A549 (cell line): ENCODE results near the gene ALDOA. TPM values are rescaled to one million over a fixed set of nuclear protein-coding genes. Genes with fewer than 3 reads are reported as not detected.

ENCODE experiments used
- ATAC-seq, 2 experiments: fragments of 200-7000 bp in 1 of 2; fragments of >200 bp in 1 of 2; cut with Nextera tagmentation in 1 of 2; cut with Tn5 transposase in 1 of 2; 3 replicates each; pipeline versions ENCODE4 v1.8.0 to v1.9.1; 2018 to 2020; ENCODE audit warnings: mild to moderate bottlenecking in 1 of 2, moderate library complexity in 1 of 2
- CTCF ChIA-PET: fragments of 300-600 bp; sonication (Branson Sonifier 250); formaldehyde crosslinking; extraction: SDS; loops from one replicate; lab custom pipeline; 2021; ENCODE audit warnings: antibody characterized with exemption, inconsistent platforms; lab: Yijun Ruan, JAX
- POLR2A ChIA-PET: fragments of 350-600 bp; formaldehyde crosslinking; extraction: SDS; loops from one replicate; lab custom pipeline; 2021; ENCODE audit warnings: antibody characterized with exemption, inconsistent platforms; lab: Yijun Ruan, JAX
- DNase-seq, 2 experiments: peaks; one replicate each; pipeline versions ENCODE4 v3.0.0 to v3.0.0-alpha.2; 2011 to 2016; ENCODE audit warnings: low read depth in 1 of 2, low spot score in 1 of 2
- FAIRE-seq: peaks from 2 replicates; lab custom pipeline; 2011; peaks lifted over from hg19 to GRCh38; lab: Jason Lieb, UNC
- H3K27ac ChIP-seq, 2 experiments: fragments of >200 bp; sonication (Bioruptor Twin); formaldehyde crosslinking; 3 replicates each; pipeline ENCODE4 v1.5.1; 2016 to 2017
- H3K4me1 ChIP-seq: fragments of >200 bp; sonication (Bioruptor Twin); formaldehyde crosslinking; 3 replicates; pipeline ENCODE4 v1.6.1; 2016
- H3K4me2 ChIP-seq: fragments of >200 bp; sonication (Bioruptor Twin); formaldehyde crosslinking; 3 replicates; pipeline ENCODE4 v1.6.1; 2016
- H3K4me3 ChIP-seq: fragments of >200 bp; sonication (Bioruptor Twin); formaldehyde crosslinking; 3 replicates; pipeline ENCODE4 v1.5.1; 2016
- H3K9me3 ChIP-seq: fragments of >200 bp; sonication (Bioruptor Twin); formaldehyde crosslinking; 3 replicates; pipeline ENCODE4 v1.6.1; 2016
- ATOH8 ChIP-seq: fragments of 250-450 bp; sonication (Bioruptor Pico); IDR thresholded peaks from 2 replicates; pipeline ENCODE4 v1.5.0; 2020; ENCODE audit warnings: low read depth, mild to moderate bottlenecking, moderate library complexity
- BHLHE40 ChIP-seq: IDR thresholded peaks from 2 replicates; pipeline ENCODE4 v1.6.1; 2012; ENCODE audit warnings: low read depth, low read length, inconsistent platforms
- CBX8 ChIP-seq: fragments of 200-600 bp; sonication (generic); IDR thresholded peaks from 2 replicates; pipeline ENCODE4 v1.6.1; 2016
- CHD4 ChIP-seq: fragments of 200-600 bp; sonication (generic); IDR thresholded peaks from 2 replicates; pipeline ENCODE4 v1.6.1; 2016; ENCODE audit warnings: antibody characterized with exemption, mild to moderate bottlenecking, borderline replicate concordance
- EHF ChIP-seq: fragments of 250-450 bp; sonication (Bioruptor Pico); IDR thresholded peaks from 2 replicates; pipeline ENCODE4 v1.5.0; 2020; ENCODE audit warnings: mild to moderate bottlenecking
- EP300 ChIP-seq, 2 experiments: fragments of >200 bp; sonication (Bioruptor Twin); formaldehyde crosslinking; IDR thresholded peaks; 2 replicates in 1 of 2; 3 replicates in 1 of 2; pipeline ENCODE4 v1.6.1; 2016 to 2017
- ESRRA ChIP-seq: fragments of 150-350 bp; IDR thresholded peaks from 2 replicates; pipeline ENCODE4 v1.6.1; 2014; ENCODE audit warnings: mild to moderate bottlenecking, low read length, borderline replicate concordance
- FOSB ChIP-seq: fragments of 250-450 bp; sonication (Bioruptor Pico); IDR thresholded peaks from 2 replicates; pipeline ENCODE4 v1.5.0; 2020; ENCODE audit warnings: mild to moderate bottlenecking, moderate library complexity
- FOXS1 ChIP-seq: fragments of 250-450 bp; sonication (Bioruptor Pico); IDR thresholded peaks from 2 replicates; pipeline ENCODE4 v1.5.0; 2020; ENCODE audit warnings: mild to moderate bottlenecking, moderate library complexity
- GATA3 ChIP-seq: IDR thresholded peaks from 2 replicates; pipeline ENCODE4 v1.6.1; 2012; ENCODE audit warnings: borderline replicate concordance
- HDAC2 ChIP-seq: fragments of 200-600 bp; sonication (generic); IDR thresholded peaks from 2 replicates; pipeline ENCODE4 v1.6.1; 2016
- HEYL ChIP-seq: fragments of 250-450 bp; sonication (Bioruptor Pico); IDR thresholded peaks from 2 replicates; pipeline ENCODE4 v1.8.0; 2021; ENCODE audit warnings: mild to moderate bottlenecking, moderate library complexity
- HMGXB4 ChIP-seq: fragments of 250-450 bp; sonication (Bioruptor Pico); IDR thresholded peaks from 2 replicates; pipeline ENCODE4 v1.5.0; 2021; ENCODE audit warnings: mild to moderate bottlenecking, moderate library complexity, borderline replicate concordance
- HOXA7 ChIP-seq: fragments of 250-450 bp; sonication (Bioruptor Pico); IDR thresholded peaks from 2 replicates; pipeline ENCODE4 v1.5.0; 2020; ENCODE audit warnings: mild to moderate bottlenecking, moderate library complexity
- HOXB13 ChIP-seq: fragments of 250-450 bp; sonication (Bioruptor Pico); IDR thresholded peaks from 2 replicates; pipeline ENCODE4 v1.5.0; 2020; ENCODE audit warnings: low read depth, mild to moderate bottlenecking, moderate library complexity
- HOXB5 ChIP-seq: fragments of 250-450 bp; sonication (Bioruptor Pico); IDR thresholded peaks from 2 replicates; pipeline ENCODE4 v1.5.0; 2020; ENCODE audit warnings: mild to moderate bottlenecking, moderate library complexity
- JUN ChIP-seq, 2 experiments: fragments of >200 bp; sonication (Bioruptor Twin); formaldehyde crosslinking; IDR thresholded peaks; 2 replicates in 1 of 2; 3 replicates in 1 of 2; pipeline ENCODE4 v1.6.1; 2016 to 2017
- KDM5A ChIP-seq: fragments of 200-600 bp; sonication (generic); IDR thresholded peaks from 2 replicates; pipeline ENCODE4 v1.6.1; 2016; ENCODE audit warnings: antibody characterized with exemption, mild to moderate bottlenecking
- MAX ChIP-seq: IDR thresholded peaks from 2 replicates; pipeline ENCODE4 v1.6.1; 2012
- MAZ ChIP-seq: fragments of 150-350 bp; IDR thresholded peaks from 2 replicates; pipeline ENCODE4 v1.6.1; 2014; ENCODE audit warnings: antibody characterized with exemption, low read depth, low read length, borderline replicate concordance
- MYC ChIP-seq: IDR thresholded peaks from 2 replicates; pipeline ENCODE4 v1.6.1; 2012; ENCODE audit warnings: mild to moderate bottlenecking, inconsistent platforms, low read length, improper control_type of control experiment, borderline replicate concordance
- NR3C1 ChIP-seq: fragments of >200 bp; sonication (Bioruptor Twin); formaldehyde crosslinking; IDR thresholded peaks from 3 replicates; pipeline ENCODE4 v1.6.1; 2017
- POLR2AphosphoS2 ChIP-seq: conservative IDR thresholded peaks from 2 replicates; pipeline ENCODE4 v1.6.1; 2012; ENCODE audit warnings: low read length, improper control_type of control experiment, inconsistent platforms
- RAD21 ChIP-seq, 2 experiments: fragments of >200 bp in 1 of 2; sonication (Bioruptor Twin) in 1 of 2; formaldehyde crosslinking in 1 of 2; IDR thresholded peaks in 1 of 2; conservative IDR thresholded peaks in 1 of 2; 2 replicates in 1 of 2; 3 replicates in 1 of 2; pipeline ENCODE4 v1.6.1; 2012 to 2018; ENCODE audit warnings: inconsistent platforms in 1 of 2
- RCOR1 ChIP-seq: fragments of 150-350 bp; IDR thresholded peaks from 2 replicates; pipeline ENCODE4 v1.6.1; 2014; ENCODE audit warnings: antibody characterized with exemption, low read length, low read depth
- RFX5 ChIP-seq: fragments of 450-650 bp; IDR thresholded peaks from 2 replicates; pipeline ENCODE4 v1.7.1; 2014; ENCODE audit warnings: antibody characterized with exemption, mild to moderate bottlenecking, moderate library complexity
- SMC3 ChIP-seq: fragments of >200 bp; sonication (Bioruptor Twin); formaldehyde crosslinking; IDR thresholded peaks from 3 replicates; pipeline ENCODE4 v1.6.1; 2018; ENCODE audit warnings: inconsistent platforms
- SREBF2 ChIP-seq: fragments of 450-650 bp; IDR thresholded peaks from 2 replicates; pipeline ENCODE4 v1.6.1; 2014; ENCODE audit warnings: mild to moderate bottlenecking, moderate library complexity
- TFCP2L1 ChIP-seq: fragments of 250-450 bp; sonication (Bioruptor Pico); IDR thresholded peaks from 2 replicates; pipeline ENCODE4 v1.5.0; 2021; ENCODE audit warnings: mild to moderate bottlenecking
- USF2 ChIP-seq: fragments of 450-650 bp; IDR thresholded peaks from 2 replicates; pipeline ENCODE4 v1.6.1; 2014; ENCODE audit warnings: antibody characterized with exemption
- ZNF302 ChIP-seq: fragments of 250-450 bp; sonication (Bioruptor Pico); IDR thresholded peaks from 2 replicates; pipeline ENCODE4 v1.9.0; 2021; ENCODE audit warnings: inconsistent platforms, mild to moderate bottlenecking, moderate library complexity
- WGBS: methylation state at CpG from one replicate; pipeline ENCODE4 v1.1.6; 2017; ENCODE audit errors: missing lambda C conversion rate; 5-methylcytosine and 5-hydroxymethylcytosine counted together
- polyA plus RNA-seq, 4 experiments: library from polyadenylated mRNA; depleted of rRNA in 3 of 4; stranded (reverse); fragments of >200 nt; fragmentation: RNase III in 1 of 4; extraction: RNeasy Plus Mini Kit Qiagen cat#74134 plus additional on column Dnase treatment in 1 of 4; gene quantifications; 2 replicates in 3 of 4; 3 replicates in 1 of 4; pipeline ENCODE4 v1.2.3, GENCODE V29; 2011 to 2017
- TF ChIP-seq, protein P1 (sequence below): IDR thresholded peaks from 2 replicates; pipeline ENCODE4 v1.6.1; 2012; ENCODE audit warnings: low read depth, borderline replicate concordance
- TF ChIP-seq, protein P2 (sequence below): fragments of 150-350 bp; IDR thresholded peaks from 2 replicates; pipeline ENCODE4 v1.6.1; 2014; ENCODE audit warnings: low read depth, mild to moderate bottlenecking, low read length
- TF ChIP-seq, protein P3 (sequence below): fragments of >200 bp; sonication (Bioruptor Twin); formaldehyde crosslinking; IDR thresholded peaks from 3 replicates; pipeline ENCODE4 v1.5.1; 2016

Gene ALDOA
- polyA plus RNA-seq, 2 of the 4 experiments (the other 2 are of a cell fraction), result 741 to 1,286 TPM

DNA sequence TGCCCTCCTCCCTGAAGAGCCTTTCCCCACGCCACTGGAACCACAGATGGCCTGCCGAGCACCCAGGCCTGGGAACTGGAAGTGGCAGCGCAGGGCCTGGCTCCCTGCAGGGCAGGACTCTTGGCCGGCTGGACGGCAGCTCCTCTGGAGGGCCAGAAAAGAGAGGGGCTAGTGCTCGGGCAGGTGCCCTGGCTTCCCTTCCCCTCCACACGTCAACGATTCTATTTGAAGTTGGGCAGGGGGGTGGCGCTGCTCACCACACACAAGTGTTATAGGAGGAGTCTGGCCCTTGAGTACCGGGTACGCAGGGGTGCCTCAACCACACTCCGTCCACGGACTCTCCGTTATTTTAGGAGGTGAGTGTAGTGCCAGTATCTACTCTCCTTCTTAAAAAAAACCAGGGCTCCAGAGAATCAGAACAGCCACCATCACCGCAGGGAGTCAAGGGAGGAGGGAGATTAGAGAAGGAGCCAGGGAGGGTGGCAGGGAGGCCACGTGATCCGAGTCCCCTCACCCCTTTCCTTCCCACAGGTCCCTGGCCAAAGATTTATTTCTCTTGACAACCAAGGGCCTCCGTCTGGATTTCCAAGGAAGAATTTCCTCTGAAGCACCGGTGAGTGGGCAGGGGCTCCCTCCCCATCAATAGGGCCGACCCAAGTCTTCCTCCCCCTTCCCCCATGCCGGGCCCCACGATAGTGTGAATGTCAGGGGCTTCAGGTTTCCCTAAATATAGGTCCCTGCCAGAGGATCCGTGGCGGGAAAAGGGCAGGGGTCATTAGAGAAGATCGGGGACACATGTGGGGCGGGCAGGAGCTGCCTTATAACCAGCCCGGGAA, 1.4 kb upstream of the ALDOA start:
- Histone ChIP-seq H3K4me1 (peaks cover 30% of the 10 kb centered on the region), H3K27ac (peak overlapping the region; percentile 96 to 97), H3K9me3 (no peaks in the 10 kb centered on the region), H3K4me3 (peak overlapping the region; percentile 73), H3K4me2 (peak overlapping the region; percentile 90)
- DNase-seq, result peak; percentile 73 to 79
- FAIRE-seq, result no peak
- ChIA-PET POLR2A (interaction anchor here (0.5 to 3.5 kb wide), 4 partner anchors 9 to 1093 kb away, joined by 3 to 67 read pairs (median 6); partner anchors contain the start of gene TBX6), CTCF (interaction anchor here (0.5 to 9.9 kb wide), 11 partner anchors 9 to 362 kb away, joined by 3 to 119 read pairs (median 6); partner anchors contain the start of genes PPP4C, TBX6 and TLCD3B)
- 7% methylated on average over 23 of the region's 27 CpGs for whole genome bisulfite sequencing
- peak; percentile 49 to 53 for ATAC-seq
- TF ChIP-seq FOXS1 (CRISPR knock-in tag) (no peak), HEYL (CRISPR knock-in tag) (no peak), HOXB13 (CRISPR knock-in tag) (no peak), FOSB (CRISPR knock-in tag) (no peak), BHLHE40 (no peak), HOXA7 (CRISPR knock-in tag) (no peak), USF2 (peak; percentile 83), TFCP2L1 (CRISPR knock-in tag) (no peak), RFX5 (no peak), EHF (CRISPR knock-in tag) (no peak), EP300 (IDR thresholded peaks at IDR 0.05) (no peak), RAD21 (conservative IDR thresholded peaks at IDR 0.05 in 1 of 2, IDR thresholded peaks at IDR 0.05 in 1 of 2) (peak; percentile 39 to 46; a peak in 4 of 5 replicates), MAZ (no peak), MAX (peak; percentile 74), SREBF2 (no peak), MYC (no peak), ATOH8 (no peak), POLR2AphosphoS2 (no peak), ESRRA (no peak), HDAC2 (no peak), SMC3 (no peak), GATA3 (no peak), CHD4 (no peak), HMGXB4 (CRISPR knock-in tag) (no peak), KDM5A (no peak), HOXB5 (CRISPR knock-in tag) (0 out of 2 replicates have a peak, but pooled peaks have one; percentile 47), ZNF302 (CRISPR knock-in tag) (no peak), RCOR1 (no peak), NR3C1 (no peak), CBX8 (no peak), JUN (IDR thresholded peaks at IDR 0.05) (peak in 1 of 2 experiments; percentile 55; a peak in 1 of 5 replicates)
- TF ChIP-seq, protein P1, sequence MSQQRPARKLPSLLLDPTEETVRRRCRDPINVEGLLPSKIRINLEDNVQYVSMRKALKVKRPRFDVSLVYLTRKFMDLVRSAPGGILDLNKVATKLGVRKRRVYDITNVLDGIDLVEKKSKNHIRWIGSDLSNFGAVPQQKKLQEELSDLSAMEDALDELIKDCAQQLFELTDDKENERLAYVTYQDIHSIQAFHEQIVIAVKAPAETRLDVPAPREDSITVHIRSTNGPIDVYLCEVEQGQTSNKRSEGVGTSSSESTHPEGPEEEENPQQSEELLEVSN, result no peak
- TF ChIP-seq, protein P2, sequence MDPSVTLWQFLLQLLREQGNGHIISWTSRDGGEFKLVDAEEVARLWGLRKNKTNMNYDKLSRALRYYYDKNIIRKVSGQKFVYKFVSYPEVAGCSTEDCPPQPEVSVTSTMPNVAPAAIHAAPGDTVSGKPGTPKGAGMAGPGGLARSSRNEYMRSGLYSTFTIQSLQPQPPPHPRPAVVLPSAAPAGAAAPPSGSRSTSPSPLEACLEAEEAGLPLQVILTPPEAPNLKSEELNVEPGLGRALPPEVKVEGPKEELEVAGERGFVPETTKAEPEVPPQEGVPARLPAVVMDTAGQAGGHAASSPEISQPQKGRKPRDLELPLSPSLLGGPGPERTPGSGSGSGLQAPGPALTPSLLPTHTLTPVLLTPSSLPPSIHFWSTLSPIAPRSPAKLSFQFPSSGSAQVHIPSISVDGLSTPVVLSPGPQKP, result no peak
- TF ChIP-seq, protein P3, sequence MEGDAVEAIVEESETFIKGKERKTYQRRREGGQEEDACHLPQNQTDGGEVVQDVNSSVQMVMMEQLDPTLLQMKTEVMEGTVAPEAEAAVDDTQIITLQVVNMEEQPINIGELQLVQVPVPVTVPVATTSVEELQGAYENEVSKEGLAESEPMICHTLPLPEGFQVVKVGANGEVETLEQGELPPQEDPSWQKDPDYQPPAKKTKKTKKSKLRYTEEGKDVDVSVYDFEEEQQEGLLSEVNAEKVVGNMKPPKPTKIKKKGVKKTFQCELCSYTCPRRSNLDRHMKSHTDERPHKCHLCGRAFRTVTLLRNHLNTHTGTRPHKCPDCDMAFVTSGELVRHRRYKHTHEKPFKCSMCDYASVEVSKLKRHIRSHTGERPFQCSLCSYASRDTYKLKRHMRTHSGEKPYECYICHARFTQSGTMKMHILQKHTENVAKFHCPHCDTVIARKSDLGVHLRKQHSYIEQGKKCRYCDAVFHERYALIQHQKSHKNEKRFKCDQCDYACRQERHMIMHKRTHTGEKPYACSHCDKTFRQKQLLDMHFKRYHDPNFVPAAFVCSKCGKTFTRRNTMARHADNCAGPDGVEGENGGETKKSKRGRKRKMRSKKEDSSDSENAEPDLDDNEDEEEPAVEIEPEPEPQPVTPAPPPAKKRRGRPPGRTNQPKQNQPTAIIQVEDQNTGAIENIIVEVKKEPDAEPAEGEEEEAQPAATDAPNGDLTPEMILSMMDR, result peak; percentile 55
